Fibroblast of the aortic adventitia (primary cell): ENCODE data around the gene HMGB2. TPM values are rescaled to one million over a fixed set of nuclear protein-coding genes. Genes with fewer than 3 reads are reported as not detected.

Experiments used
- DNase-seq: peaks from one replicate; pipeline ENCODE4 v3.0.0-alpha.2; 2010; ENCODE audit warnings: low read depth
- H3K4me3 ChIP-seq: 2 replicates; pipeline ENCODE4 v1.5.1; 2011; ENCODE audit warnings: low read depth, mild to moderate bottlenecking, control low read depth, low read length, moderate library complexity
- CTCF ChIP-seq: IDR thresholded peaks from 2 replicates; pipeline ENCODE4 v1.5.1; 2011; ENCODE audit warnings: mild to moderate bottlenecking, low read length, control low read depth, inconsistent platforms; ENCODE audit not compliant: insufficient read depth
- total RNA-seq: library from RNA; depleted of rRNA; stranded (reverse); fragments of >200 nt; gene quantifications from 2 replicates; pipeline ENCODE4 v1.2.3, GENCODE V29; 2012; ENCODE audit warnings: low replicate concordance

Gene HMGB2
- total RNA-seq, 1 donor = 113 TPM

- DNase-seq = no peak
- TF ChIP-seq CTCF = no peak
- H3K4me3 ChIP-seq = no peak overlapping the region
These were observed 3.6 kb downstream of the HMGB2 start for GRCh38 chr4:173330590-173330989.

GRCh38 chr4:173328236-173328901 is 5.8 kb downstream of the HMGB2 start:
- no peak for DNase-seq
- no peak overlapping the region for H3K4me3 ChIP-seq
- TF ChIP-seq CTCF = no peak

GRCh38 chr4:173325007-173325736 is 9.0 kb downstream of the HMGB2 start:
- no peak overlapping the region for H3K4me3 ChIP-seq
- no peak for DNase-seq
- TF ChIP-seq CTCF = no peak

- DNase-seq = peak; percentile 57
- H3K4me3 ChIP-seq = no peak overlapping the region
- TF ChIP-seq CTCF = no peak
These were observed 14.5 kb downstream of the HMGB2 start for GRCh38 chr4:173319696-173320095.

GRCh38 chr4:173318648-173319211 is 15.4 kb downstream of the HMGB2 start:
- no peak for TF ChIP-seq CTCF
- DNase-seq = peak; percentile 77
- no peak overlapping the region for H3K4me3 ChIP-seq

- no peak overlapping the region for H3K4me3 ChIP-seq
- no peak for TF ChIP-seq CTCF
These were observed 15.9 kb downstream of the HMGB2 start for GRCh38 chr4:173318240-173318639.

More at GRCh38 chr4:173318240-173318639, 15.9 kb downstream of the HMGB2 start:
- no peak for DNase-seq
